Measurements from ENCODE around the gene ST6GAL2. TPM values are rescaled to one million over a fixed set of nuclear protein-coding genes. Genes with fewer than 3 reads are reported as not detected.

ST6GAL2 gene
- total and polyA plus RNA-seq, 4 donors = 0.02 to 4.0 (median 0.55) TPM

DNA sequence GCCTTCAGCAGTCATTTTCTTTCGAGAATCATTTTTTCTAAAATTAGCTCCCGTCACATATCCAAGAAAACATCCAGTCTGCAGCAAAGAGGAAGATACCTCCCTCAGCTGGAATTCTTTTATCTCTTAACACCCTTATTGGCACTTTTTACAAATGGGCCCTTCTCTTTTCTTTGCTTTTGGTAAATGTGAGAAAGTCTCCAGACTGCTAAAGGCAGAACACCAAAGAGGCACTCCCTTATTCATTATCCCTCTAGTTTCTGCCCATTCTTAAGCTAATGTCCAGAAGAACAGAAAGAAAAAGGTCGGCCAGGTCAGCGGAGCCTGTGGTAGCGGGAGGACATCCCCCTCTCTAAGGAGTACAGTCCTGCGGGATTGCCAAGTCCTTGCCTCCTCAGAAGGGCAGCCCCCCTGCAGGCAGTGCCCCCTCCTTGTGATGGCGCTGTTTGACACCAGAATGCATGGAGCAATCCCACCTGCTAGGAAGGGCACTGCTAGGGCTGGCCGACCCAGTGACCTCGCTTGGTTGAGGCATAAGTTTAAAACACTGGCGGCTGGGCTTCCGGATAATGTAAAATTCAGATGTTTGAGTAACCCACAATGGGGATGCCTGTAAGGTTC is 34.0 kb downstream of the ST6GAL2 start:
- no peaks in the 10 kb centered on the region for H3K27me3 ChIP-seq (ENCODE audit: control insufficient read depth in 3 of 3, insufficient read depth in 3 of 3, low read length in 2 of 3)
- H3K9me3 ChIP-seq (ENCODE audit: control insufficient read depth in 4 of 4, insufficient read depth in 3 of 4, low read length in 3 of 4) = no peaks in the 10 kb centered on the region
- DNase-seq = peak in 1 of 3 donors; percentile 9
- no peak for ATAC-seq (ENCODE audit: insufficient read depth, low FRiP score)
- peaks cover 0 to 7% (median 0%) of the 10 kb centered on the region in 5 donors for H3K4me1 ChIP-seq (ENCODE audit: control insufficient read depth in 5 of 5, insufficient read depth in 5 of 5, low read length in 5 of 5)
- H3K27ac ChIP-seq (ENCODE audit: low read depth in 1 of 2, low read length in 1 of 2) = no peak overlapping the region
- no peak overlapping the region for H3K4me3 ChIP-seq
- H3K36me3 ChIP-seq (ENCODE audit: control insufficient read depth in 4 of 4, insufficient read depth in 4 of 4, low read length in 4 of 4) = no peaks in the 10 kb centered on the region
- TF ChIP-seq CTCF (IDR thresholded peaks at IDR 0.05; ENCODE audit: control extremely low read depth, extremely low read depth) = no peak
- no peak overlapping the region for H3K9ac ChIP-seq (ENCODE audit: insufficient read depth in 1 of 2, low read length in 2 of 2)
- WGBS, 2 donors = 90 to 92% methylated on average over 11 of the region's 11 CpGs

GRCh38 chr2:106851087-106851874 is 34.7 kb downstream of the ST6GAL2 start:
- Histone ChIP-seq H3K4me1 (ENCODE audit: control insufficient read depth in 5 of 5, insufficient read depth in 5 of 5, low read length in 5 of 5) (peaks cover 0 to 7% (median 0%) of the 10 kb centered on the region in 5 donors), H3K4me3 (no peak overlapping the region), H3K36me3 (ENCODE audit: control insufficient read depth in 4 of 4, insufficient read depth in 4 of 4, low read length in 4 of 4) (no peaks in the 10 kb centered on the region), H3K27ac (ENCODE audit: low read depth in 1 of 2, low read length in 1 of 2) (no peak overlapping the region), H3K9ac (ENCODE audit: insufficient read depth in 1 of 2, low read length in 2 of 2) (no peak overlapping the region), H3K27me3 (ENCODE audit: control insufficient read depth in 3 of 3, insufficient read depth in 3 of 3, low read length in 2 of 3) (no peaks in the 10 kb centered on the region), H3K9me3 (ENCODE audit: control insufficient read depth in 4 of 4, insufficient read depth in 3 of 4, low read length in 3 of 4) (no peaks in the 10 kb centered on the region)
- peak in 2 of 3 donors; percentile 7 to 20 for DNase-seq
- 33 to 56% methylated on average over 7 of the region's 7 CpGs for WGBS, 2 donors
- TF ChIP-seq CTCF (IDR thresholded peaks at IDR 0.05; ENCODE audit: control extremely low read depth, extremely low read depth) = no peak
- no peak for ATAC-seq (ENCODE audit: insufficient read depth, low FRiP score)

DNA sequence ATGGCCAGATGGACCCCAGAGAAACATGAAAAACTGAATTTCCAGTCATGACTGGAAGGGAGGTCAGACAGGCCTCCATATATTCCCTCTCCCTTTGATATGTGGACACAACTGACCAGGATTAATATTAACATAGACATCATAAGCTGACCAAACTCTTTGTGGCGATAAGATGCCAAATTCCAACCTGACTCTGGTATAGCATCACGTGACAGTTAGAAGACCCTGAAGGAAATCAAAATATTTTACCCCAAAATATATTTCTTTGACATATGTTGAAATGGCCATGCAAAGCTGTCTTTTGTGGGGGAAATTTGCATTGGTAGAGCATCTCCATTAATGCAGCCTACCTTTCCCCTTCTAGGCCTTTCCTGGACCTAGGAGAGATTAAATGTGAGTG is 36.7 kb downstream of the ST6GAL2 start:
- H3K9ac ChIP-seq (ENCODE audit: insufficient read depth in 1 of 2, low read length in 2 of 2) = no peak overlapping the region
- no peak for TF ChIP-seq CTCF (IDR thresholded peaks at IDR 0.05; ENCODE audit: control extremely low read depth, extremely low read depth)
- ATAC-seq (ENCODE audit: insufficient read depth, low FRiP score) (no peak), DNase-seq (no peak)
- 89 to 95% methylated on average over 2 of the region's 2 CpGs for WGBS, 2 donors
- no peaks in the 10 kb centered on the region for H3K36me3 ChIP-seq (ENCODE audit: control insufficient read depth in 4 of 4, insufficient read depth in 4 of 4, low read length in 4 of 4)
- H3K27ac ChIP-seq (ENCODE audit: low read depth in 1 of 2, low read length in 1 of 2) = no peak overlapping the region
- no peaks in the 10 kb centered on the region for H3K9me3 ChIP-seq (ENCODE audit: control insufficient read depth in 4 of 4, insufficient read depth in 3 of 4, low read length in 3 of 4)
- H3K27me3 ChIP-seq (ENCODE audit: control insufficient read depth in 3 of 3, insufficient read depth in 3 of 3, low read length in 2 of 3) = no peaks in the 10 kb centered on the region
- H3K4me1 ChIP-seq (ENCODE audit: control insufficient read depth in 5 of 5, insufficient read depth in 5 of 5, low read length in 5 of 5) = peaks cover 0 to 7% (median 0%) of the 10 kb centered on the region in 5 donors
- no peak overlapping the region for H3K4me3 ChIP-seq
